GM21423 (cell line): Measurements from ENCODE around the gene PDXDC1.
"Not testable (repeated sequence)": the region's sequence is repeated elsewhere in the genome, so short reads cannot be mapped to it uniquely, and the experiment has no call there.

Experiments
- ATAC-seq: cut with Tn5 transposase; IDR thresholded peaks from one replicate; pipeline ENCODE4 v1.9.1; 2021; ENCODE audit warnings: mild to moderate bottlenecking, moderate library complexity; ENCODE audit not compliant: unreplicated experiment

The PDXDC1 gene

DNA sequence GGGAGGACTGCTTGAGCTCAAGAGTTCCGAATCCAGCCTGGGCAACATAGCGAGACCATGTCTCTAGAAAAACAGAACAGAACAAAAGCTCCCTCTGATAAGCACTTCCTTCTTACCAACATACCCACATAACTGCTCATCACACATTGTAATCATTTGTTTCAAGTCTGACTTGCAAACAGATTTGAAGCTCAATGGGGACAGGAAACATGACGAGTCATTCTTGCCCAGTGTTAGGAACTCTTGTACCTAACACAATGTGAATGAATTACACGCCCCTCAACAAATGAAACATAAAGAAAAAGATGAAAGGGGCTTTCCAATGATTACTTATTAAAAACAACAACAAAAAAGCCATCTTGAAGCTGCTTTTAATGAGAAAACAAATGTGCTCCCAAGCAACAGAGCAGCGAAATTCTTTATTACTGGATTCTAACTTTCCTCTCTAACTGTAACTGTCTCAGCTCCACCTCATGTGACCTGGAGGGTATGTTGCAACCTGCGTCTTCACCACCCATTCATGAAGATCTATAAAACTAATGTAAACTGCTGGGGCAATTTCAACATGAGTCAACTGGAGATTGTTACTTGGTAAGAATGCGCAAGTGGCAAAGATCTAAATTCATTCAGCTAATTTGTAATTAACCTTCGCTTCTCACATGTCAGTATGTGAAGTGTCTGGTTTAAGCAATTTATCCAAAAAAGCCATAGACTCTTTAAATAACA is 87.4 kb downstream of the PDXDC1 start:
- not testable (repeated sequence) for ATAC-seq

DNA sequence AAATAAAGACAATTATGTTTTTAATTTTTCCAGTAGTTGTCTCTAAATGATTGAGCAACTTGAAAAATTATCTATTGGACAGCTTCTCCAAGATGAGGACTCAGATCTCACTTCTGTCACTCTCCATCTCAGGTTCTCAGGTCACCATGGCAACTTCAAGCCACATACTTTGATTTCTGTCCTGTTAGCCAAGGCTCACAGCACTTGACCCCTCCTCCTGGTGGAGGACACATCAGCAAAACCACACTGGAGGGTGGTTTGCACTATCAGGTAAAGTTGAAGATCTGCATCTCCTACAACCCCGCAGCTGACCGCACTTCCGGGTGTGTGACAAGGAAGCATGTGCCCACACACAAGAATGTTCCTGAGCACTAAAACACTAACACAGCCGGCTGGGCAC is 91.1 kb downstream of the PDXDC1 start:
- ATAC-seq: not testable (repeated sequence)

DNA sequence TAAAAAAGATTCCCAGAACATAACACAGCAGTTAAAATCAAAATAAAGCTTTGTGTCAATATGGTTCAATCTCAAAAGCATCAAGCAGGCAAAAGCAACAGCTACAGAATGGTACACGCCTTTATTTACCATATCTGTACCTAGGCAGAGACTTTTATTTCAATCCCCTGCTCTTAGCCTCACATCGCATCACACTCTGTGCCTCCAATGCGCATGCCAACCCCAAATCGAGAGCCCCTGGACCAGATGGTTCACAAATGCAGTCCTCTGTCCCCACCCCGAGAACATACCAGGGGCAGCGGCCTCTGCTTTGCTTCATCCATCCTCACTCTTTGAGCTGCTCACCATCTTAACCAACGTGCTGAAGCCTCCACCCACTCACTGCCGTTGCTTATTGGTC is 91.9 kb downstream of the PDXDC1 start:
- ATAC-seq: not testable (repeated sequence)

DNA sequence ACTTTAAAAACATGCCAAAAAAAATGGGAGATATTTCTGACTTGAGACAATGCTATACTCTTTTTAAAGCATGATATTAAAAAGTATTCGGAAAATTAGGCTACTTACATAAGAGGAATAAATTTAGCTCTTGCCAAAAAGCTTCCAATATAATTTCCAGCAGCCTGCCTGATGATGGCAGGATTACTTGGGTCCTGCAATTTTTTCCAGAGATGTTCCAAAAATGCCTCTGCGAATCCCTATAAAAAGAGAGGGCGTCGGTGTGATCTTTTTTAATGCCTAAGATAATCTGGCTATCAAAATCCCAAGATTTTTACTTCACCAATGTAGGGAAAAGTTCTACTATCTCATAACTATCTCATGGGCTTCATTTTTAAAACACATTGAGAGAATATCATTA is 96.2 kb downstream of the PDXDC1 start:
- ATAC-seq: not testable (repeated sequence)

DNA sequence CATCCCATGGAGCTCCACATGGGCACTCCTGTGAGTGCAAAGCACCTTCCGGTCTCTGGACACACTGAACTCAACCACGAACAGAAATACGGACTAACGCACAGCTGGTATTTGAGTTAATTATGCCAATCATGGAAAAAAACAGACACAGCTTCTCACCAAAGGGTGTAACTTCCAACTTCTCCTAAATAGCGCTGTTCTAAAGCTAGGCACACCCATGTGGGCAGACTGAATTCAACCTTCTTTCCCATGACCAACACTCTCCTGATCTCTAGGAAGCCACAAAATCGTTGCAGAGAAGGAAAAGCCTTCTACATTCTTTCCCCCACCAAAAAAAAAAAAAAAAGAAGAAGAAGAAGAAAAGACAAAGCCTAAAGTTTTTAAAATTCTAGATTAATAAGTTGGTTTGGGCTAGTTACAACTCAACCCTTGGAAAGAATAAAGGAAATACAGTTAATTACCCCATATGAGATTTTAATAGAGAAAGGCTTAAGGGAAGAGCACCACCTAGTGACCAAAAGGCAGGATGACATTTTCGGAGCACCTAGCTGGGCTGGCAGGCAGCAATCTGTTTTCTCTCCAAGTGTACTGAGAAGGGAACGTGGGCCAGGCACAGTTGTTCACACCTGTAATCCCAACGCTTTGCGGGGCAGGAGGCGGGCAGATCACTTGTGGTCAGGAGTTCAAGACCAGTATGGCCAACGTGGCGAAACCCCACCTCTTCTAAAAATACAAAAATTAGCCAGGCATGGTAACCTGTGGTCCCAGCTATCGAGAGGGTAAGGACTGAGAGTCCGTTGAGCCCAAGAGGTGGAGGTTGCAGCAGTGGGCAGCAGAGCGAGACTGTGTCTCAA is 97.3 kb downstream of the PDXDC1 start:
- ATAC-seq: not testable (repeated sequence)

DNA sequence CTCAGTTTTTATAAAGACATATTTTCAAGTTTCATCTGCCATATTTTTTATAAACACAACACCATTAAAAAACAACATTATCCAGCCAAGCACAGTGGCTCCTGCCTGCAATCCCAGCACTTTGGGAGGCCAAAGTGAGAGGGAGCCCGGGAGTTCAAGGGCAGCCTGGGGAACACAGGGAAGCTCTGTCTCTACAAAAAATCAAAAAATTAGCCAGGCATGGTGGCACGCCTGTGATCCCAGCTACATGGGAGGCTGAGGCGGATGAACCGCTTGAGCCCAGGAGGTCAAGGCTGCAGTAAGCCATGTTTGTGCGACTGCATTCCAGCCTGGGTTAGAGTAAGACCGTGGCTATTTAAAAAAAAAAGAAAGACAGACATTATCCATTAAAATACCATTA is 98.3 kb downstream of the PDXDC1 start:
- no peak for ATAC-seq

DNA sequence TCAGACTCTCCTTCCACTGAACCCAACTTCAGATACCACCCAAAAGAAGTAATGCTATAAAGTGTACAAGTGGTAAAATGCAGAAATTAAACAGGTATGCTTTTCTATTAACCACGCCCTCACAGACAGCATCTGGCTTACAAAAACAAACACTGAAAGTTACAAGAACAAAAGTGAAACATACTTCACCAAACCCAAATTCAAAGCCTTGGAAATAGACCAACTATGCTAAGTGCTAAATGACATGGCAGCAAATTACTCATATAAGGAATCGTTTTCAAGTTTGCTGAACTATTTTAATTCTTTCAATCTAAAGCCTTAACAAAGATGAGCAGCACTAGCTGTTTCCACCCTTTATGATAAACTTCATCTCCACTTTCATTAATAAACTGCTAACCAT is 101.3 kb downstream of the PDXDC1 start:
- ATAC-seq: not testable (repeated sequence)

DNA sequence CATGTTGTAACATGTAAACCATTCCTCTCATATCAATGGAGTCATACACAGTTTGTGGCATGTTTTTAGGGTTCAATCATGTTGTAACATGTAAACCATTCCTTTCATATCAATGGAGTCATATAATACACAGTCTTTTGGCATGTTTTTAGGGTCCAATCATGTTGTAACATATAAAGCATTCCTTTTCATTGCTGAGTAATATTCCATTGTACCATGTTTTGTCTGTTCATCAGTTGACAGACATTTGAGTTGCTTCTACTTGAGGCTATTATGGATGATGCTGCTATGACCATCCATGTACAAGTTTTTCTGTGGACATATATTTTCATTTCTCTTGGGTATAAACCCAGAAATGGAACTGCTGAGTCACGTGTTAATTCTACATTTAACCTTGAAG is 106.1 kb downstream of the PDXDC1 start:
- ATAC-seq: not testable (repeated sequence)

DNA sequence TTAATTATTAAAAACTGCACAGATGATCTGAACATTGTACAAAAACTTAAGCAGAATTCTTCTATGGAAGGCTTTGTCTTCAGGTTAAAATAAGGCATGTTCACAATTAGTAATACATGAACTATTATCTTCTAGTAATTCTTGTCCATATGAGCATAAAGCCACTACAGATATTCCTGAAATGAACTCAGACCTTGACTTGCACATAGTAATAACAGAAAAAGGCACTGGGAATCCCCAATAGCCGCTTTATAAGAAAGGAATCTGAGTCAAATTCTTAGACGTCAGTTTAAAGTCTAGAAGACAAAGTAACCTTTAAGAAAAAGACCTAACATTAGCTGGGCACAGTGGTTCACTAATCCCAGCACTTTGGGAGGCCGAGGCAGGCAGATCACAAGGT is 108.0 kb downstream of the PDXDC1 start:
- ATAC-seq: not testable (repeated sequence)

DNA sequence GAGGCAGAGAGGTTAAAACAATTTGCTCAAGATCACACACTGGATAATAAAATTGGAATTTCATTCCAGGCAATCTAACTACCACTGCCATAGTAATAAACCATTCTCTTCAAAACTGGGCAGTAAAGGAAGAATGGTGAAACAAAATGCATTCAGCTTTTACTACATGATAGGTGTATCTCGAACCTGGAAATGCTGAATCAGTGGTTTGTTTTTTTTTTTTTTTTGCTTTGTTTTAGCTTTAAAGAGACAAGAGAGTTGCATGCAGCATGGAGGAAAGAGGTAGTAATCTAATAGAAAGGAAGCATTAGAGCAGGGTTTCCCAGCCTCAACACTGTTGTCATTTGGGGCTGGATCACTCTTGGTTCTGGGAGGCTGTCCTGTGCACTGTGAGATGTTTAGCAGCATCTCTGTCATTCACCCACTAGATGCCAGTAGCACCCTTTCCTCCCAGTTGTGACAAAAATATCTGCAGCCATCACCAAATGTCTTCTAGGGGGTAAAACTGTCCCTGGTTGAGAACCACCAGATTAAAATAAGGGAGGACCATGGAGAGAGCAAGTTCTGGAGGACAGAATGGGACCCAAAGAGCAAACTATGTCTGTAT is 115.9 kb downstream of the PDXDC1 start:
- ATAC-seq: not testable (repeated sequence)

DNA sequence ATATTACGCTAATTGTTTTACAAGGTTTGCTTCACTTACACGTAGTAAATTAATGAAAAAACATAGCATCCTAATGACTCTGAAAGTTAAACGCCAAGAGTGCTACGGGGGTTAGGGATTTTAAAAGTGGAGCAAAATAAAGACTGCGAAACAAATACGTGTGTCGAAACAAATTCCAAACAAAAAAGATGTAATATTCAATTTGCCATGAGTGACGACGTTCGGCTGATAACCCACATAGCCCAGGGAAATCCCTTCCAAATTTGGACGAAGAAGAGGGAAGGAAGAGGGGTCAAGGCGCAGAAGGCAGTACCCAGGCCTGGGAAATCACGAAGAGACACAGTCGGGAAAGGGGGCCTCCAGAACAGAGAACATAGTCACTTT is 118.7 kb downstream of the PDXDC1 start:
- not testable (repeated sequence) for ATAC-seq

DNA sequence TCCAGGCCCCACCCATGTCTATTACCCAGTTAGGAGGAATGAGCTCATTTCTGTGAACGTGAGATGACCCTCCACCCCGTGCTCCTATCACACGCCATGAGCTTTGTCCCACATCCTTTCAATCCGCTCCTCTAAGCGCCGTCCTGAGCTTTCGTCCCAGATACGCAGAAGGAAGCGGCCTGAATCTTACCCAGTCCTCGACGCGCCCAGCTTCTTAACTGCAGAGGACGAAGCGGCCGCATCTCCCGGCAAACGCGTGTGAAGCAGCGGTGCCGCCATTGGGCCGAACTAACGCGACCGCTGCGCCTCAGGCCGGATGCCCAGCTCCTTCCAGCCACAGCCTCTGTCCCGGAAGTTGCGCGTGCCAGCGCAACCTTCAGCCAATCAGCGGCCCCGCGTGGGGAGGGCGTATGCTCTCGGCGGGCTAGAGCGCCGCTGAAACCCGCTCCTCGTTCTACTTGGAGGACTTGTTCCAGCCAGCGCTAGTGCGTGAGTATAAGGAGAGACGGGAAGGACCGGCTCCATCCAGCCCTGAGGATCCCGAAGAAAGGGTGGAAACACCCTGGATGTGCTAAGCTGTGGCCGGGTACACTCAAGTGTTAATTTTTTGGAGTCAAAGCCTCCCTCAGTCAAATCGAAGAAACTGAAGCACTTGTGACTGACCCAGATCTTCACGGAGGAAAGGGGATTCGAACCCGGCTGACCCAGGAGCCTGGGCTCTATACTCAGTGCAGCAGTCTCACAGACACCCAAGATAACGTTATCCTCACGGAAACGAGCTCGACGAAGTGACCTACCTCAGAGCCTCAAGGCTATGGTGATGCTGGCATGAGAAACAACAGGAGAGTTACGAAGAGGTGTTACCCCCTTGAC is 119.4 kb downstream of the PDXDC1 start, which contains the start of gene RRN3:
Gene RRN3 (minus strand): TSS at position 318 of the 873 bp plus-strand sequence. CDS start 39 bp downstream, at position 279.
- peak; percentile 99 for ATAC-seq

DNA sequence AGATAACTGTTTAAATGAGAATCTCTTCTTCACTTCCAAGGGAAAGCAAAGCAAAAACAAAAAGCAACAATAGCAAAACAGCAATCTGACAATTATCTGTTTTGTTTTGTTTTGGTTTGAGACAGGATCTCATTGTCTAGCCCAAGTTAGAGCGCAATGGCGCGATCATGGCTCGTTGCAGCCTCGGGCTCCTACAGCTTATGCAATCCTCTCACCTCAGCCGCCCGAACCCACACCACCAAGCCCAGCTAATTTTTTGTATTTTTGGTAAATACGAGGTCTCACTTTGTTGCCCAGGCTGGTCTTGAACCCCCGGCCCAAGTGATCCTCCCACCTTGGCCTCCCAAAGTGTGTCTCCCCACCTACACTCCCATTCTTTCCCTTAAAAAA is 121.8 kb downstream of the PDXDC1 start:
- ATAC-seq: not testable (repeated sequence)

DNA sequence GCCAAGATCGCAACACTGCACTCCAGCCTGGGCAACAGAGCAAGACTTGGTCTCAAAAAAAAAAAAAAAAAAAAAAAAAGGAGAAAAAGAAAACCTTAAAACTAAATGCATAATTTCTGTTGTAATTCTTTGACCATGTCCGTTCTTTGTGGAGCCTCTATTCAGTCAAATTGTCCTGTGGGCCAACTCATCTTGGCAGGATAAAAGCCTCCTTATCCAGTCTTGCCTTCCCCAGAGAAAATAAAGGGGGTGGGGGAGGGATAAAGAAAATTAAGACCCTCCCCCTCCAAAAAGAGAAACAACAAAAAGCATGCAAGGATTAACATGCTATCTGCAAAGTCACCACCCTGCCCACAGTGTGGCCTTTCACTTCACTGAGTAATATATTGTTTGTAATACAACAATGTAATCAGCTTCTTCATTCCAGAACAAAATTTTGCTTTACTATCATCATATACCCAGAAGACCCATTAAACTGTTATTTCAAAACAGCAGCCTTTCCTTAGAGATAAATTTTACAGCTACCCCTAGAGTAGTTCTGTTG is 124.6 kb downstream of the PDXDC1 start:
- ATAC-seq: not testable (repeated sequence)

DNA sequence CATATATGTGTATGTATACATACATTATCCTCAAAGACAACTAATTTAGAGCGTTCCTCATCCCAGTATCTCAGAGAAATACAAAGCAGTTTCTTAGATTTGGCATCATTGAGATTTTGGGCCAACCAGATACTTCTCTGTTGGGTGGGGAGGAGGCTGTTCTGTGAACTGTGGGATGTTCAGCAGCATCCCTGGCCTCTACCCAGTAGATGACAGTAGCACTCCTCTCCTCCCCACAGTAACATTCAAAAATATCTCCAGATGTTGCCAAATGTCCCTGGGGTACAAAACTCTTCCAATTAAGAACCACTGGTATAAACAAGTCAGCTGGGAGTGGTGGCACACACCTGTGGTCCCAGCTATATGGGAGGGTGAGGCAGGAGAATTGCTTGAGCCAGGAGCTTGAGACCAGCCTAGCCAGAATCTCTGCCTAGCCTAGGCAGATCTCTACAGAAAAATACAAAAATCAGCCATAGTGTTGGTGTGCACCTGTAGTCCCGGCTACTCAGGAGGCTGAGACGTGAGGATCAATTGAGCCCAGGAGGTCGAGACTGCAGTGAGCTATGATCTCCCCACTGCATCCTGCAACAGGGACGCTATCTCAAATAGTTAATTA is 125.7 kb downstream of the PDXDC1 start:
- not testable (repeated sequence) for ATAC-seq

DNA sequence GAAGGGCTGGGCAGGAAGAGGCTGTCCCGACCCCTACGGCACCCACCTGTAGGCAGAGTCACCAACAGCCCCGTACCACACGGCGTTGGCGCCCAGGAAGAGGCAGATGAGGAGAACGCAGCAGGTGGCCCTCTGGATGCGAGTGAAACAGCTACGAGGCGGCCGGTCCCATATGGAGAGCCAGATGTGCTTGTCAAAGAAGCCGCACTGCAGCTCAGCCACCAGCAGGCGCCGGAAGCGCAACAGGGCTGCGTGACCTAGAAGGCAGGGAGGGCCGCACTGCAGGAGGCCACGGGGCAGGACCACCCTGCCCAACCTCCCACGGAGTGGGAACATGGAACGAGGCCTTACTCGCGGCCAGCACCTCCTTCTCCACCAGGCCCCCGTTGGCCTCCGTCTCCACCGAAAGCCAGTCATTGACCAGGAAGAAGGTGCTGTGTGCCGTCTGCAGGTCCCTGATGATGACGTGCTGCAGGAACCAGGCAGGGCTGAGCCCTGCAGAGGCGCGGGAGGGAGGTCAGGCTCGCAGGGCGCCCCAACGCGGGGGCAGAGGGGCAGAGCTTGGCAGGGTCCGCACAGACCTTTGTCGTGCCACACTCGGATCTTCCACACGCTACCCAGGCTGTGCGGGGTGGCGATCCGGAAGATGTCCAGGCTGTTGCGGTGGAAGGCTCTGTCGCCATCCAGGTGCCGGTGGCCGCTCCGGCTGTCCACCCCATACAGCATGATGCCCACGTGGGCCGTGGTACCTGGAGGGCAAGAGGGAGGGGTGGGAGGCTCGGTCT is 153.0 kb downstream of the PDXDC1 start:
- not testable (repeated sequence) for ATAC-seq

DNA sequence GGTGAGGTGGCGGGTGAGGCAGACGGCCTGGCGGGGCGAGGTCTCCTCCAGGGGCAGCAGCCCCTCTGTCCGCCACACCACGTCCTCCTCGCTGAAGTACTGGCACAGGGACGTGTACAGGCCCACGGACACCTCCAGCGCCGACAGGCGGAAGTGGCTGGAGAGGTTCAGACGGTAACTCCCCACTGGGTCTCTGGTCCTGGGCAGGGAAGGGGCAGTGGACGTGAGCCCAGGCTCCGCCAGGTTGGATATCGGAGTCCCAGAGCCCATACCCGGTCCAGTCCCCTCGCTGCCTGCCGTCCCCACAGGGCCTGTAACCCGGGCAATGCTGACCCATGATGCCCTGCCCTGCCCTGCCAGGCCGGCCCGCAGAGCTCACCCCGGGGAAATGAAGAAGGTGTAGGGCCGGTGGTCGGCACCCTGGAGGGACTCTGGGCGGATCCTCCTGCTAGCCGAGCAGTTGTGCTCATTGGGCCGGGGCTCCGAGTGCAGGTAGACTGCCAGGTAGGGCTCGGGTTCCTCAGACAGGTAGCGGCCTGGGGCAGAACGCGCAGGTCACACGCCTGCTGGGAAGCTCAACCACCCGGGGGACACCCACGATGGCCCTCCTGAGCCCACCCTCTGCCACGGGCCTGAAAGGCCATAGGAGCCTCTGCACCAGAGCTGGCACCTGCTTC is 155.6 kb downstream of the PDXDC1 start:
- not testable (repeated sequence) for ATAC-seq

DNA sequence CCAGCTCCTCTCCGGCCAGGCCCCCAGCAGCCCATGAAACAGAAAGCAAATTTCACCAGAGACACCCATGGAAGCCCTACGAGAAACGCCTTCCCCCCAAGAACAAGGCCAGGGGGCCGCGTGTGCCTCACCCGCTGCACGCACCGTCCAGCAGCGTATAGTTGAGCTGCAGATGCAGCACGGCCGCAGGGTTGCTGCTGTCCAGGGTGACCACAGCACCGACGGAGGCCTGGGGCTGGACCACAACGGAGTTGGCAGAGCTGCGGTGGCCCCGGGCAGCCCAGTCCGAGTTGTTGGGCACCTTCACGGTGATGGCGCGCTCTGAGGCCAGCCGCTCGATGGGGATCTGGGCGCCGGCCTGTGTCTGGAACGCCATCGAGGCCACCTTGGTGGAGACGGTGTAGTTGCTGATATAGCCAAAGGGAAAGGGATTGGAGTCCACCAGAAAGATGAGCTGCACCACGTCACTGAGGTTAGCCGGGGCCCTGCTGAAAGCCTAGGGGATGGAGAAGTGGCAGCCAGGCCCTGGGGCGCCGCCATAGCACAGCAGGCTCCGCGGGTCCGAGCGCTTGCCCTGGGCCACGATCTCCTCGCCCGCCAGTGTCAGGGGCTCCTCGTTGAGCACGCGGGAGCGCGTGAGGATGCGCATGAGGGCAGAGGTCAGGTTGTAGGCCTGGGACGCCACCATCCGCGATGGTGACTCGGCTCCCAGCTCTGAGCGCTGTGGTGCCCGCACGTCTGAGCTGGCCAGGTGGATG is 156.3 kb downstream of the PDXDC1 start:
- ATAC-seq: not testable (repeated sequence)
